OCI-LY3 (cell line): Measurements from ENCODE around the gene PCYT2.

ENCODE experiments used
- H2AFZ ChIP-seq: fragments of 200-600, 300-600 bp; shearing (Covaris generic); 2 replicates; pipeline ENCODE4 v1.6.0; 2014; ENCODE audit warnings: antibody characterized with exemption, low read depth, low read length
- H3K27ac ChIP-seq: fragments of 200-600, 300-600 bp; sonication (generic); 2 replicates; pipeline ENCODE4 v1.5.1; 2014; ENCODE audit warnings: mild to moderate bottlenecking, low read length, moderate library complexity, mixed read lengths
- H3K27me3 ChIP-seq: fragments of 200-600, 300-600 bp; sonication (generic); 2 replicates; pipeline ENCODE4 v1.6.1; 2014; ENCODE audit warnings: low read depth, low read length, mixed read lengths
- H3K36me3 ChIP-seq: fragments of 200-600, 300-600 bp; sonication (generic); replicated peaks from 2 replicates; pipeline ENCODE3; 2014; ENCODE audit warnings: low read depth, low read length, mixed read lengths
- H3K4me1 ChIP-seq: fragments of 300-600, 200-600 bp; sonication (generic); 2 replicates; pipeline ENCODE4 v1.6.1; 2014; ENCODE audit warnings: low read length, mixed read lengths
- H3K4me2 ChIP-seq: fragments of 200-600, 300-600 bp; sonication (generic); 2 replicates; pipeline ENCODE4 v1.6.1; 2014; ENCODE audit warnings: low read length, mixed read lengths
- H3K4me3 ChIP-seq: fragments of 300-600, 200-600 bp; sonication (generic); 2 replicates; pipeline ENCODE4 v1.5.1; 2014; ENCODE audit warnings: antibody characterized with exemption, mild to moderate bottlenecking, low read length, moderate library complexity
- H3K79me2 ChIP-seq: fragments of 300-600, 200-600 bp; shearing (Covaris generic); 2 replicates; pipeline ENCODE4 v1.6.1; 2014; ENCODE audit warnings: mild to moderate bottlenecking, low read length, mixed read lengths
- H3K9ac ChIP-seq: fragments of 300-600, 200-600 bp; shearing (Covaris generic); 2 replicates; pipeline ENCODE4 v1.6.0; 2014; ENCODE audit warnings: mild to moderate bottlenecking, low read length, moderate library complexity
- H3K9me3 ChIP-seq: fragments of 200-600, 300-600 bp; shearing (Covaris generic); 2 replicates; pipeline ENCODE4 v1.6.1; 2014; ENCODE audit warnings: low read length, mixed read lengths; ENCODE audit not compliant: insufficient read depth
- H4K20me1 ChIP-seq: fragments of 200-600, 300-600 bp; sonication (generic); 2 replicates; pipeline ENCODE4 v1.6.1; 2016; ENCODE audit warnings: low read length, mixed read lengths; ENCODE audit not compliant: insufficient read depth
- EZH2phosphoT487 ChIP-seq: fragments of 200-600 bp; shearing (Covaris generic); IDR thresholded peaks from 2 replicates; pipeline ENCODE4 v1.6.1; 2018; ENCODE audit warnings: antibody characterized with exemption, mixed run types, low read depth
- TF ChIP-seq, protein P1 (sequence below): fragments of 200-600, 300-600 bp; sonication (generic); IDR thresholded peaks from 2 replicates; pipeline ENCODE4 v1.5.1; 2014; ENCODE audit warnings: antibody characterized with exemption, low read length, low read depth

The PCYT2 gene

DNA sequence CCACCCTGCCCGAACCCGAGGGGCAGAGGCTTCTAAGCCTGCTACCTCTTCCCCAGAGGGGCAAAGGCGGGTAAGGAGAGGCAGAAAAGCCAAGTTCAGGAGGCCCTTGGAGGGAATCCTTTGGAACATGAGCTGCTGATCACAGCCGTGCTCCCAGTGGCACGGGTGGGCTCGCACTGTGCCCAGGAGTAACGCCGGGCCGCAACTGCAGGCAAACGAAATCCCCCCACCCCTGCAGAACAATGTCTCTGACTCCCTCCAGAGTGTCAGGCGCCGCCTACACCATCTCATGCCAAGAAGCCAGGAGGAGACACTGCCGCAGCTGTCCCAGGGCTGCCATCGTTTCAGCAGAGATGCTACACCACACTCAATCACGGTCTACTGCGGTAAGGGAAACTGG is 59.8 kb downstream of the PCYT2 start:
- TF ChIP-seq EZH2phosphoT487 = no peak
- TF ChIP-seq, protein P1, sequence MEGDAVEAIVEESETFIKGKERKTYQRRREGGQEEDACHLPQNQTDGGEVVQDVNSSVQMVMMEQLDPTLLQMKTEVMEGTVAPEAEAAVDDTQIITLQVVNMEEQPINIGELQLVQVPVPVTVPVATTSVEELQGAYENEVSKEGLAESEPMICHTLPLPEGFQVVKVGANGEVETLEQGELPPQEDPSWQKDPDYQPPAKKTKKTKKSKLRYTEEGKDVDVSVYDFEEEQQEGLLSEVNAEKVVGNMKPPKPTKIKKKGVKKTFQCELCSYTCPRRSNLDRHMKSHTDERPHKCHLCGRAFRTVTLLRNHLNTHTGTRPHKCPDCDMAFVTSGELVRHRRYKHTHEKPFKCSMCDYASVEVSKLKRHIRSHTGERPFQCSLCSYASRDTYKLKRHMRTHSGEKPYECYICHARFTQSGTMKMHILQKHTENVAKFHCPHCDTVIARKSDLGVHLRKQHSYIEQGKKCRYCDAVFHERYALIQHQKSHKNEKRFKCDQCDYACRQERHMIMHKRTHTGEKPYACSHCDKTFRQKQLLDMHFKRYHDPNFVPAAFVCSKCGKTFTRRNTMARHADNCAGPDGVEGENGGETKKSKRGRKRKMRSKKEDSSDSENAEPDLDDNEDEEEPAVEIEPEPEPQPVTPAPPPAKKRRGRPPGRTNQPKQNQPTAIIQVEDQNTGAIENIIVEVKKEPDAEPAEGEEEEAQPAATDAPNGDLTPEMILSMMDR = no peak
- peaks cover 47% of the 10 kb centered on the region for H3K79me2 ChIP-seq
- no peaks in the 10 kb centered on the region for H3K4me1 ChIP-seq
- no peak overlapping the region for H3K27ac ChIP-seq
- H3K27me3 ChIP-seq = no peaks in the 10 kb centered on the region
- no peak overlapping the region for H2AFZ ChIP-seq
- no peaks in the 10 kb centered on the region for H3K9me3 ChIP-seq
- peaks cover 55% of the 10 kb centered on the region for H3K36me3 ChIP-seq
- no peak overlapping the region for H3K9ac ChIP-seq
- no peak overlapping the region for H3K4me3 ChIP-seq
- no peak overlapping the region for H3K4me2 ChIP-seq
- H4K20me1 ChIP-seq = peaks cover 26% of the 10 kb centered on the region
